HG03520 (cell line): ENCODE results near the gene ABCD1.

Experiments
- ATAC-seq: cut with Tn5 transposase; IDR thresholded peaks from one replicate; pipeline ENCODE4 v1.9.1; 2021; ENCODE audit warnings: mild to moderate bottlenecking, moderate library complexity; ENCODE audit not compliant: unreplicated experiment

Gene ABCD1

DNA sequence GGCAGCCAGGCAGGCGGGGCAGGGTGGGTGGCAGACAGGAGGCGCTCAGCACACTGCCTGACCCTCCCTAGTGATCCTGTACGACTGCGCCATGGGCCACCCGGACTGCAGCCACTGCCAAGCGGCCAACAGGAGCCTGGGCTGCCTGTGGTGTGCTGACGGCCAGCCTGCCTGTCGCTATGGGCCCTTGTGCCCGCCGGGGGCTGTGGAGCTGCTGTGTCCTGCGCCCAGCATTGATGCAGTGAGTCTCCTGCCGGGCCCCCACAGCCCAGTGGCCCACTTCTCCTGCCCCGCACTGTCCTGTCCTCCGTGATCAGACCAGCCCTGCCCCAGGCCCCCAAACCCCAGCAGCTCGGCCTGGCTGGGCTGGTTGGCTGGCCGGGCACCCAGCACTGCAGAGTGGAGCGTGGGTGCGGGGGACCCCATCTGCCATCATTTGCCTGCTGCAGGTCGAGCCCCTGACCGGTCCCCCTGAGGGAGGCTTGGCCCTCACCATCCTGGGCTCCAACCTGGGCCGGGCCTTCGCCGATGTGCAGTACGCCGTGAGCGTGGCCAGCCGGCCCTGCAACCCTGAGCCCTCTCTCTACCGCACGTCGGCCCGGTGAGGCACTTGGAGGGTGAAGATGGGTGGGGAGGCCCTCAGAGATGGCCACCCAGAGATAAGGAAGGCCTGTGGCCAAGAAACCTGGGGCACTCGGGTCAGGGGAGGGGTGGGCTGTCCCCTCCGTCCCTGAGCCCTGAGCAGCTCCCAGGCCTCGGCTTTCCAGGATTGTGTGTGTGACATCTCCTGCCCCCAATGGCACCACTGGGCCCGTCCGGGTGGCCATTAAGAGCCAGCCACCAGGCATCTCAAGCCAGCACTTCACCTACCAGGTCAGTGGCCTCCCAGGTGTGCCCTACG is 47.0 kb downstream of the ABCD1 start:
- no peak for ATAC-seq

- ATAC-seq: no peak
Measured at GRCh38 chrX:153772316-153773217, 47.9 kb downstream of the ABCD1 start.

DNA sequence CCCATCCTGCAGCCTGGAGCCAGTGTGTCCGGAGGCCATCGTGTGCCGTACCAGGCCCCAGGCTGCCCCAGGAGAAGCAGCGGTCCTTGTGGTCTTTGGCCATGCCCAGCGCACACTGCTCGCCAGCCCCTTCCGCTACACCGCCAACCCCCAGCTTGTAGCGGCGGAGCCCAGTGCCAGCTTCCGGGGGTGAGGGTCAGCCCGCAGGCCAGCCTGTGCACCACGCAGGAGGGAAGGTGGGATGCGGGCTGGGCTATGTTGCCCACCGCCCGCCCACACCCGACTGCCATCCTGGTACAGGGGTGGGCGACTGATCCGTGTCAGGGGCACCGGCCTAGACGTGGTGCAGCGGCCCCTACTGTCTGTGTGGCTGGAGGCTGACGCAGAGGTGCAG is 48.6 kb downstream of the ABCD1 start:
- ATAC-seq: no peak

GRCh38 chrX:153773741-153774575 is 49.3 kb downstream of the ABCD1 start:
- no peak for ATAC-seq

- ATAC-seq: no peak
Measured at GRCh38 chrX:153774576-153775292, 50.1 kb downstream of the ABCD1 start.

DNA sequence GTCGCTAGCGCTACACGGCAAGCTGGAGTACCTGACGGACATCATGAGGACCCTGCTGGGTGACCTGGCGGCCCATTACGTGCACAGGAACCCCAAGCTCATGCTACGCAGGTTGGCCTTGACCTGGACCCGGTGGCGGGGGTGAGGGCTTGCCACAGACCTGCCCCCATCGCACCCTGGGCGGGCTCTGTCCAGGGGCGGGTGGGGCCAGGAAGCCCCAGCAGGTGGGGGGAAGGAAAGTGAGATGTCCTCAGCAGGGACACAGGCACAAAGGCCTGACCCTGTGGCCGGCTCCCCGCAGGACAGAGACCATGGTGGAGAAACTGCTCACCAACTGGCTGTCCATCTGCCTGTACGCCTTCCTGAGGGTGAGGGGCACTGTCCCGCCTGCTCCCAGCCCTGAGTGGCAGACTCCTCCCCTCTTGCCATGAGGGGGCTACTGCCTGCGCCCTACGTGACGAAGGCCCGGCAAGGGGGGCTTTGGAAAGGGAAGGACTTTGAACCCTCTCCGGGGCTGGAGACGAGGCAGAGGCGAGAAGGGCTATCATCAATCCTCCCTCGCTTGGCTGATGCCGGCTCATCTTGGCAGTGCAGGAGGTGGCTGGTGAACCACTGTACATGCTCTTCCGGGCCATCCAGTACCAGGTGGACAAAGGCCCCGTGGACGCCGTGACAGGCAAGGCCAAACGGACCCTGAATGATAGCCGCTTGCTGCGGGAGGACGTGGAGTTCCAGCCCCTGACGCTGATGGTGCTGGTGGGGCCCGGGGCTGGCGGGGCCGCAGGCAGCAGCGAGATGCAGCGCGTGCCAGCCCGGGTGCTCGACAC is 50.9 kb downstream of the ABCD1 start:
- ATAC-seq: no peak

DNA sequence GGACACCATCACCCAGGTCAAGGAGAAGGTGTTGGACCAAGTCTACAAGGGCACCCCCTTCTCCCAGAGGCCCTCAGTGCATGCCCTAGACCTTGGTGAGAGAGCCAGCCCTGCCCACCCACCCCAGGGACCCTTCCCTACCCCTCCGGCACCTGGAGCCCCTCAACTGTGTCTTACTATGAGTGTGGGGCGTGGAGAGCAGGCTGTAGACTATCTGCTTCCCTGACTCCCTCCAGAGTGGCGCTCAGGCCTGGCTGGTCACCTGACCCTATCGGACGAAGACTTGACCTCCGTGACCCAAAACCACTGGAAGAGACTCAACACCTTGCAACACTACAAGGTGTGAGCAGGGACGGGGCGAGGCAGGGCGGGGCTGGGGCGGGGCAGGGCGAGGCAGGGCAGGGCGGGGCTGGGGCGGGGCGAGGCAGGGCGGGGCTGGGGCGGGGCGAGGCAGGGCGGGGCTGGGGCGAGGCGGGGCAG is 51.5 kb downstream of the ABCD1 start:
- no peak for ATAC-seq

GRCh38 chrX:153776611-153777045 is 52.0 kb downstream of the ABCD1 start:
- ATAC-seq: no peak

DNA sequence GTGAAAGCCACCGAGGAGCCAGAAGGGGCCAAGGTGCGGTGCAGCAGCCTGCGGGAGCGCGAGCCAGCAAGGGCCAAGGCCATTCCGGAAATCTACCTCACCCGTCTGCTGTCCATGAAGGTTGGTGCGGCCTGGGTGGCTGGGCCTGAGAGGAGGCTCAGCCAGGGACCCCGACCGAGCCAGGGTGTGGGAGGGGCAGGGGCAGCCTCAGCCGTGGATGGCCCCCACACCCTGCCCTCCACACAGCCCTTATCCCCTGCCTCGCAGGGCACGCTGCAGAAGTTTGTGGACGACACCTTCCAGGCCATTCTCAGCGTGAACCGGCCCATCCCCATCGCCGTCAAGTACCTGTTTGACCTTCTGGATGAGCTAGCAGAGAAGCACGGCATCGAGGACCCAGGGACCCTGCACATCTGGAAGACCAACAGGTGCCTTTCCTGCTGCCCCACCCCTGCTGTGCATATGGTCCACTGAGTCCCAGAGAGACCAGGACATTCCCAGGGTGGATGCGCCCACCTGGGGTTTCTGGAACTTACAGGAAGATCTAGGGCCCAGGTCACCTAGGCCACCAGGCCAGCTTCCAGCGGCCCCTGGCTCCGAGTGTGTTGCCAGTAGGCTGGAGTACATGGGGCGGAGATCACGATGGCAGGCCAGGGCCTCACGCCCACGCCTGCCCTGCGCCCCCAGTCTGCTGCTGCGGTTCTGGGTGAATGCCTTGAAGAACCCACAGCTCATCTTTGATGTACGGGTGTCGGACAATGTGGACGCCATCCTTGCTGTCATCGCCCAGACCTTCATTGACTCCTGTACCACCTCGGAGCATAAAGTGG is 52.8 kb downstream of the ABCD1 start:
- no peak for ATAC-seq

GRCh38 chrX:153778181-153778580 is 53.5 kb downstream of the ABCD1 start:
- ATAC-seq: no peak

DNA sequence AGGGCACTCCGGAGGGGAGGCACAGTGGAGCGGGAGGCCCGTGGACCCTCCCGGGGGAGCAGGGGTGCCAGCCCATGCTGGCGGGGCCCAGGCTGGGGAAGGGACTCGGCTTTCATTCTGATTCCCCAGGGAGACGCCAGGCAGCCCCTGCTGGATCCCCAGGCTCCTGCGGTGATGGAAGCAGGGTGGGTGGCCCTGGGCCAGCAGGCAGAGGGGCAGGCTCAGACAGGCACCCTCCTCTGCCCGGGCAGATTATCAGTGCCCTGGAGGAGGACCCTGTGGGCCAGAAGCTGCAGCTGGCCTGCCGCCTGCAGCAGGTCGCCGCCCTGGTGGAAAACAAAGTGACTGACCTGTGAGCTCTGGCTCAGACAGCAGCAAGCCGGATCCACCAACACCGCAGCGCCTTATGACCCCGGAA is 54.0 kb downstream of the ABCD1 start:
- no peak for ATAC-seq

DNA sequence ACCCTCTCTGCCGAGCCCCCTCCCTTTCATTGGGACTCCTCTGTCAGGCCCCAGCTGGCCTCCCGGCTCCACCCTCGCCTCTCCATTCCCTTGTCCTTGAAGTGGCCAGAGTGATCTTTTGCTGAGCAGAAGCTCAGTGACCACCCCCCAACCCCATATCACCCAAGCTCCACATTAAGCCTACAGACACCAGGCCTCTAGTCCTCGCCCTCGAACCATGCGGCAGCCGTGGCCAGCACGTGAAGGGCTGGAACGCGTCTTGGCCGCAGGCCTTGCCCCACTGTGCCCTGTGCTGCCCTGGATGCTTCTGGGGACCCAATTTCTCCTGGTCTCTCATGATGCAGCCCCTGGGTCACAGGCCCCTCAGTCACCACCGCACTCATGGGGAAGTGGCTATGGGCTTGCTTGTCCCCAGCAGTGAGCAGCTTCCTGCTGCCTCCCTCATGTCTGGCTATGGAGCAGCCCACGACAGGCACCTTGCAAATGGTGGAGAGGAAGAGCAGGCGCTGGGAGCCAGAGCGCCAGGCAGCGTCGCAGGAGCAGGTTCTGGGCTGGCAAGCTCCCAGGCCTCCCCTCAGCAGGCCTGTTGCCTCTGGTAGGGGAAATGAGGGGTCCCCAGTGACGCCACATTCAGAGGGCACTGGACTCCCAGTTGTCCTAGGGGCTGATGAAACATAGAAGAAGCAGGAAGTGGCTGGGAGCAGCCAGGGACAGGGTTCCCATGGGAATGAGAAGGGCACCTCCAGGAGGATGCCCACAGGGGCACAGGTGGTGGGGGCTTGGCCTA is 55.4 kb downstream of the ABCD1 start:
- ATAC-seq: no peak

DNA sequence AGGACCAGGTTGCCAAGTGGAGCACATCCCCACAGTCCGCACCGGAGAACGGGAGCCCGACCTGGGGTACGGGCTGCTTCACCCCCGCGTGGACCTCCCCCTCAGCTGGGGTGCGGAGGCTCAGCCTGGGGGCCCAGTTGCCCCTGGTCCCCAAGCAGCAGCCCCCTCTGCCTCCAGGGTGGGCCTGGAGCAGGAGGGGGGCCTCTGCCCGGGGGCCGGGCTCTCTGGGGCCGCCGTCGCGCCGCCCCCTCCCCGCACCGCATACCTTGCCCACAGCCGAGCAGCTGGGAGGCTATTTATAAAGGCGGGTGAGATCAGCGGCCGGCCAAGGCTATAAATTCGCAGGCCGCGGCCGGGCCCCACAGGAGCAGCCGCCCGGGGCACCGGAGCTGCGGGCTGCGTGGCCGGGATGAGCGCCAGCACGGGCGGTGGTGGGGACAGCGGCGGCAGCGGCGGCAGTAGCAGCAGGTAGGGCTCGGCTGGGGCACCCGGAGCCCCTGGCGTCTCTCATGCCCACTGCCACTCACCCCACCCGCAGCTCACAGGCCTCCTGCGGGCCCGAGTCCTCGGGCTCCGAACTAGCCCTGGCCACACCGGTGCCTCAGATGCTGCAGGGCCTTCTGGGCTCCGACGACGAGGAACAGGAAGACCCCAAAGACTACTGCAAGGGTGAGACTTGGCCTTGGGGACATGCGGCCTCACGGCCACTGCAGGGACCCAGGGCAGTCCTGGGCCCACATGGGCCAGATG is 56.2 kb downstream of the ABCD1 start, which contains the start of gene SRPK3:
TSS of gene SRPK3 (plus strand) at position 364 of the 750 bp plus-strand sequence. CDS start at position 410, 46 bp downstream.
- no peak for ATAC-seq

GRCh38 chrX:153781428-153782047 is 56.9 kb downstream of the ABCD1 start:
- no peak for ATAC-seq

- ATAC-seq: no peak
Measured at GRCh38 chrX:153782313-153782712, 57.7 kb downstream of the ABCD1 start.

GRCh38 chrX:153782871-153783270 is 58.2 kb downstream of the ABCD1 start:
- no peak for ATAC-seq
